ENCODE measurements around the gene FAM193B.

Gene FAM193B

DNA sequence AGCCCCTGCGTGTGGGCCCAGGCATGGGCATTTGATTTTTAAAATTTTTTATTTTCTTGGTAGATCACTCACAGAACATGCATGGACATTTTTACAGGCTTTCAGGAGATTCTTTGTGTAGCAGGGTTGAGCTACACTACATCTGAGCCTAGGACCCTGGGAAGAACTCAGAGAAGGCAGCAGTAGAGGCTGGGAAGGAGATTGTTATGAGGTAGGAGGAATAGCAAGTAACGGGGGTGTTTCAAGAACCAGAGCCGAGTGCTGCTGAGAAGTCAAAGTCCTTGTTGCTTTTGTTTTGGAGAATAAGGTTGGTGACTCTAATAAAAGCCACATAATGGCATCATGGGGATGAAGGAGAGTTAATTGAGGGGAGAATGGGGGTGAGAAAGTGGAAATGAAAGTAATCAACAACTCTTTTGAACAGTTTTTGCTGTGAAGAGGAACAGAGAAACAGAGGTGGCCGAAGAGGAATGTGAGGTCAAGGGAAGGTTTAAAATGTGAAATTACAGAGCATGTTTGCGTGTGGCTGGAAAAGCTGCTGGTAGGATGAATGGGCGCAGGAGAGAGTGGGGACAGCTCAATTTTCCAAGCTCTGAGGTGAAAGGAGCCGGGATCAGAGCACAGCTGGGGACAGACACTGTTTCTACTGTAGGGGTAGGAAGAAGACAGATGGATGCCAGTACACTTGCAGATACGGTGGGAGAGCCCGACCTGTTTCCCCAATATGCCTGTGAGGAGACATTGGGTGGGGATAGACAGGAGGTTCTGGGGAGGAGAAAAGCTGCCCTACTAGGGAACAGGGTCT, 52.3 kb downstream of the FAM193B start:
- H3K4ac ChIP-seq (ENCODE audit: low read depth, low read length), result no peak overlapping the region
- H3K56ac ChIP-seq (ENCODE audit: low read length), result no peak overlapping the region
- H4K5ac ChIP-seq (ENCODE audit: low read length), result no peak overlapping the region
- no peak overlapping the region for H2BK120ac ChIP-seq (ENCODE audit: low read depth, low read length)
- no peak overlapping the region for H2BK5ac ChIP-seq (ENCODE audit: low read length)
- no peak overlapping the region for H2BK15ac ChIP-seq (replicated peaks; ENCODE audit: low read depth)
- WGBS (ENCODE audit: extremely low coverage, insufficient coverage, low lambda C conversion rate), result no CpG with 5 or more reads among the region's 9 CpGs
- no peak overlapping the region for H3K4me3 ChIP-seq (ENCODE audit: low read length)
- H3K18ac ChIP-seq (ENCODE audit: low read length), result no peak overlapping the region
- H3K36me3 ChIP-seq (ENCODE audit: control insufficient read depth, insufficient read depth, low read length), result no peaks in the 10 kb centered on the region
- H3K4me1 ChIP-seq (ENCODE audit: control insufficient read depth, low read depth, low read length), result no peaks in the 10 kb centered on the region
- no peak for DNase-seq
- H3K4me2 ChIP-seq (ENCODE audit: low read length), result no peak overlapping the region
- H3K79me2 ChIP-seq (ENCODE audit: control insufficient read depth, insufficient read depth, low read length), result no peaks in the 10 kb centered on the region
- no peaks in the 10 kb centered on the region for H3K27me3 ChIP-seq (ENCODE audit: insufficient read depth, low read length, poor library complexity)
- no peaks in the 10 kb centered on the region for H3K79me1 ChIP-seq (ENCODE audit: low read length)
- H3K27ac ChIP-seq (ENCODE audit: low read depth, low read length), result no peak overlapping the region
- H3K9ac ChIP-seq (ENCODE audit: low read length), result no peak overlapping the region
- no peak overlapping the region for H2AK5ac ChIP-seq (ENCODE audit: low read length)
- no peak overlapping the region for H4K8ac ChIP-seq (ENCODE audit: low read depth, low read length)
- no peak overlapping the region for H3K23ac ChIP-seq (ENCODE audit: low read length)

DNA sequence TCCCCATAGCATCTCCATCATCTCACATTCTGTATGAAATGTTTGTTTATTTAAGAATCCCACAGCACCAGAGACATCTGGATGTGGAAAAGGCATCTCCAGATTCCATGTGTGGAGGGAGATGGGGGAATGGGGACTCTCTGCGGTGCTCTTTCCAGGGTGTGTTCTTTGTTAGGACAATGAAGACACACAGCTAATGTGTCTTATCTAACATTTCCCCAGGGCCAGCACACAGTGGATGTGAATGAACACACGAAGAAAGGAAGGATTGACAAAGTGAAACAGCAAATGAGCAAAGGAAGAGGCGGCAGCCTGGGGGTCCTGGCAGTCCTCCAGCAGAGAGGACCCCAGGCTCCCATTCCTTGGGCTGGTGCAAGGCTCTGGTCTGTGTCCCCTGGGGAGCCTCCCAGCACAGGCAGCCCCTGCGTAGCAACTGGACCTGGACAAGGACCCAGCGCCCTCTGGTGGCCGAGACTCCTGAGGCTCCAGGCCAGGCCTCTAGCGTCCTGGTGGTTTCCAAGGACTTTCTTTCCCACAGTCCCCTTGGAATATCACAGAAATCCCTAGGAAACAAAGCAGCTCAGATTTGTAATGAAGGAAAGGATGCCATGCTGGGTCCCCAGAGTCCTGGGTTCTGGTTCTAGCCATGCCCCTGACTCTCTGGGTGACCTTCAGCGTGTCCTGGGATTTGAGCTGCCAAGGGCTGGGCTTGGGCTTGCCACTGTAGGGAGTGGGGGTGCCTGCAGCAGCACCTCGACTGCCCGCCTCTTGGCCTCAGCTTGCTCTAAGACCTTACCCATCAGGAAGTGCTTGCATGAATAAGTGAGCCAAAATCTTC, 53.5 kb downstream of the FAM193B start:
- Histone ChIP-seq H3K79me1 (ENCODE audit: low read length) (no peaks in the 10 kb centered on the region), H4K8ac (ENCODE audit: low read depth, low read length) (no peak overlapping the region), H2BK15ac (replicated peaks; ENCODE audit: low read depth) (no peak overlapping the region), H3K4ac (ENCODE audit: low read depth, low read length) (no peak overlapping the region), H3K18ac (ENCODE audit: low read length) (no peak overlapping the region), H4K5ac (ENCODE audit: low read length) (no peak overlapping the region), H3K36me3 (ENCODE audit: control insufficient read depth, insufficient read depth, low read length) (no peaks in the 10 kb centered on the region), H3K9ac (ENCODE audit: low read length) (no peak overlapping the region), H2BK120ac (ENCODE audit: low read depth, low read length) (no peak overlapping the region), H3K23ac (ENCODE audit: low read length) (no peak overlapping the region), H3K79me2 (ENCODE audit: control insufficient read depth, insufficient read depth, low read length) (peaks cover 2% of the 10 kb centered on the region), H3K27ac (ENCODE audit: low read depth, low read length) (no peak overlapping the region), H3K27me3 (ENCODE audit: insufficient read depth, low read length, poor library complexity) (no peaks in the 10 kb centered on the region), H2AK5ac (ENCODE audit: low read length) (no peak overlapping the region), H3K4me3 (ENCODE audit: low read length) (no peak overlapping the region), H2BK5ac (ENCODE audit: low read length) (no peak overlapping the region), H3K56ac (ENCODE audit: low read length) (peak overlapping the region; percentile 28), H3K4me2 (ENCODE audit: low read length) (no peak overlapping the region), H3K4me1 (ENCODE audit: control insufficient read depth, low read depth, low read length) (peaks cover under 1% of the 10 kb centered on the region)
- DNase-seq, result peak; percentile 91
- WGBS (ENCODE audit: extremely low coverage, insufficient coverage, low lambda C conversion rate), result no CpG with 5 or more reads among the region's 10 CpGs

DNA sequence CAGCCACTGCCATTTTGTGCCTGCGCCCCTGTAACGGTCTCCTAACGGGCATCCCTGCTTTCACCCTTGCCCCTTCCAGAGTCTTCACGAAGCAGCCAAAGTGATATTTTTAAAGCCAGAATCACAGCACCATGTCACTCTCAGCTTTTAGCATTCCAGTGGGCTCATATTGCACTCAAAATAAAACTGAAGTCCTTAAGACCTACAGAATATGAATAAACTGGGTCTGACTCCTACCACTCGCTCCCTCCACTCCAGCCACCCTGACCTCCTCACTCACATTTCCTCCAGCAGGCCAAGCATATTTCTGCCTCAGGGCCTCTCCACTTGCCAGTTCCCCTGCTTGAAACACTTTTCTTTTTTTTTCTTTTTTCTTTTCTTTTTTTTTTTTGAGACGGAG, 54.5 kb downstream of the FAM193B start:
- Histone ChIP-seq H4K5ac (ENCODE audit: low read length) (no peak overlapping the region), H3K79me1 (ENCODE audit: low read length) (peaks cover 1% of the 10 kb centered on the region), H2AK5ac (ENCODE audit: low read length) (no peak overlapping the region), H3K4me2 (ENCODE audit: low read length) (no peak overlapping the region), H3K56ac (ENCODE audit: low read length) (no peak overlapping the region), H3K23ac (ENCODE audit: low read length) (no peak overlapping the region), H2BK15ac (replicated peaks; ENCODE audit: low read depth) (no peak overlapping the region), H3K27ac (ENCODE audit: low read depth, low read length) (no peak overlapping the region), H3K79me2 (ENCODE audit: control insufficient read depth, insufficient read depth, low read length) (peaks cover 2% of the 10 kb centered on the region), H3K36me3 (ENCODE audit: control insufficient read depth, insufficient read depth, low read length) (no peaks in the 10 kb centered on the region), H3K27me3 (ENCODE audit: insufficient read depth, low read length, poor library complexity) (no peaks in the 10 kb centered on the region), H4K8ac (ENCODE audit: low read depth, low read length) (no peak overlapping the region), H3K4ac (ENCODE audit: low read depth, low read length) (no peak overlapping the region), H3K9ac (ENCODE audit: low read length) (no peak overlapping the region), H2BK120ac (ENCODE audit: low read depth, low read length) (no peak overlapping the region), H2BK5ac (ENCODE audit: low read length) (no peak overlapping the region), H3K4me3 (ENCODE audit: low read length) (no peak overlapping the region), H3K4me1 (ENCODE audit: control insufficient read depth, low read depth, low read length) (peaks cover 8% of the 10 kb centered on the region), H3K18ac (ENCODE audit: low read length) (no peak overlapping the region)
- DNase-seq, result no peak
- WGBS (ENCODE audit: extremely low coverage, insufficient coverage, low lambda C conversion rate), result no CpG with 5 or more reads among the region's 6 CpGs

DNA sequence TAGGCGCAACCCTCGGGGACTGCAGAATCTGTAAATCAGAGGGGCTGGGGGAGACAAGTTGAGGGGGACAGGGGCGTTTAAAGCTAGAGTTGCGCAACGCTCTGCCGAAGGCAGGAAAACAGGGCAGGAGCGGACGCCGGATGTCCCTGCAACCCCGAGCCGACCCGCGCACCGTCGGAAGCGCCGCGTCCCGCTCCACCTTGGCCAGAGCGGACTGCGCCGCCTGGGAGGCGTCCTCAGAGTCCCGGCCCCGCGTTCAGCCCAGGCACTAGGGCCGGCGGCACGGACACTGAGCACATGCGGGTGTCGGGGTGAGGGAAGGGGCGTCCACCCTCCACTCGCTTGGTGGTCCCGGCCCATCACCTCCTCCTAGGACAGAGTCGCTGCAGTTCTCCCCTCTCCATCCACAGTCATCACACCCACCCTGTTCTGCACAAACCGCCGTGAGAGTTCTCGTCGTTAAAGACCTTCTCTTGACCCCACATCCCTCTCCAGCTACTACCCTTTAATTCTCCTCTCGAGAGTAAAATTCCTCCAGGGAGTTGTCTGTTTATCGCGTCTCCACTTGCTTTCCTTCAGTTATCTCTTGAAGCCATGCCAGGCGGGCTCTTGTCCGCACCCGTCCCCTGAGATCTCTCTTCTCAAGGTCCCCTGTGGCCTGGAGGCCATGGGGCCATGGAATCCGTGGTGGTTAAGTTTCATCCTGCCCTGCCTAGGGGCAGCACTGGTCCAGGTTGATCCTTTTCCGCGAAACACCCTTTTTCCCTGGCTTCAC, 56.2 kb downstream of the FAM193B start:
- Histone ChIP-seq H3K27ac (ENCODE audit: low read depth, low read length) (no peak overlapping the region), H2BK15ac (replicated peaks; ENCODE audit: low read depth) (no peak overlapping the region), H3K56ac (ENCODE audit: low read length) (peak overlapping the region; percentile 82), H3K4me1 (ENCODE audit: control insufficient read depth, low read depth, low read length) (peaks cover 11% of the 10 kb centered on the region), H4K8ac (ENCODE audit: low read depth, low read length) (no peak overlapping the region), H3K27me3 (ENCODE audit: insufficient read depth, low read length, poor library complexity) (no peaks in the 10 kb centered on the region), H3K9ac (ENCODE audit: low read length) (peak overlapping the region; percentile 75), H2BK120ac (ENCODE audit: low read depth, low read length) (no peak overlapping the region), H3K23ac (ENCODE audit: low read length) (peak overlapping the region; percentile 76), H2AK5ac (ENCODE audit: low read length) (no peak overlapping the region), H3K79me1 (ENCODE audit: low read length) (peaks cover 2% of the 10 kb centered on the region), H3K18ac (ENCODE audit: low read length) (no peak overlapping the region), H2BK5ac (ENCODE audit: low read length) (no peak overlapping the region), H3K4me3 (ENCODE audit: low read length) (peak overlapping the region; percentile 18), H4K5ac (ENCODE audit: low read length) (no peak overlapping the region), H3K4me2 (ENCODE audit: low read length) (peak overlapping the region; percentile 47), H3K36me3 (ENCODE audit: control insufficient read depth, insufficient read depth, low read length) (no peaks in the 10 kb centered on the region), H3K4ac (ENCODE audit: low read depth, low read length) (no peak overlapping the region), H3K79me2 (ENCODE audit: control insufficient read depth, insufficient read depth, low read length) (peaks cover 2% of the 10 kb centered on the region)
- no CpG with 5 or more reads among the region's 48 CpGs for WGBS (ENCODE audit: extremely low coverage, insufficient coverage, low lambda C conversion rate)
- no peak for DNase-seq

DNA sequence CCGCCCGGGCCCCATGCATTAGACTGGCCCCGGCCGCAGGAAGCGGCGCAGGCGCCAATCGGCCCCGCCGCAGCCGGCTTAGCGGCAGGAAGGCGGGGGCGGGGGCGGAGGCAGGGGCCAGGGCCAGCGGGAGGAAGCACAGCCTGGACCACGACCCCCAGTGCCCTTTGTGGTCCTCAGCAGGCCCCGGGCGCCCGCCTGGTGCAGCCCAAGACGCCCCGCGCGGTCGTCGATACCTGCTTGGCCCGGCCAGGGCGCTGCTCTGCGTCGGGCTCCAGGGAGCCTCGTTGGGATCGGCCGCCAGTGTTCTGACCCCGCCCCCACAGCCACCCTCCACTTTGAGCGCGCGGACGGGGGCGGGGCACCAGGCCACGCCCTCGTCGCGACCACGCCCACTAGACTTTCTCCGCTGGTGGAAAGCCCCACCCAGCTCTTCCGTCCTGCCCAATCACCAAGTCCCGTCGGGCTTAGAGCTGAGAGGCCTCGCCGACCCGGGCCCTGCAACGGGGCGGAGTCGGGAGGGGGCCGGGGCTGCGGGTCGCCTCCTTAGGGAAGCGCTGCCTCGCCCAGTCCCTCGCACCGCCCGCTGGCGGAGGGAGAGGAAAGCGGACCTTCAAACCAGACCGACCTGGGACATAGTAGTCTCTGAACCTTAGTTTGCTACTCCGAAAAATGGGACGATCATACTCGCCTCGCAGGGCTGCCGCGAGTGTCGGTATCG, 56.9 kb downstream of the FAM193B start, which contains the start of gene PDLIM7:
Gene PDLIM7, minus strand, starts transcription at position 313 of the 721 bp plus-strand sequence. CDS start 1,092 bp downstream, outside the sequence.
- H3K56ac ChIP-seq (ENCODE audit: low read length), result peak within 1 kb of the TSS; percentile 99
- peak within 1 kb of the TSS; percentile 79 for H3K4me2 ChIP-seq (ENCODE audit: low read length)
- peak within 1 kb of the TSS; percentile 85 for H3K4ac ChIP-seq (ENCODE audit: low read depth, low read length)
- peak within 1 kb of the TSS; percentile 76 for H3K23ac ChIP-seq (ENCODE audit: low read length)
- H2BK15ac ChIP-seq (replicated peaks; ENCODE audit: low read depth), result no peak within 1 kb of the TSS
- H3K27ac ChIP-seq (ENCODE audit: low read depth, low read length), result peak within 1 kb of the TSS; percentile 95
- H3K79me1 ChIP-seq (ENCODE audit: low read length), result peaks cover 2% of the 10 kb centered on the region
- peak within 1 kb of the TSS; percentile 98 for H2BK5ac ChIP-seq (ENCODE audit: low read length)
- H4K8ac ChIP-seq (ENCODE audit: low read depth, low read length), result peak within 1 kb of the TSS; percentile 44
- H4K5ac ChIP-seq (ENCODE audit: low read length), result no peak within 1 kb of the TSS
- peak; percentile 99 for DNase-seq
- H3K27me3 ChIP-seq (ENCODE audit: insufficient read depth, low read length, poor library complexity), result no peaks in the 10 kb centered on the region
- peak within 1 kb of the TSS; percentile 97 for H3K9ac ChIP-seq (ENCODE audit: low read length)
- peak within 1 kb of the TSS; percentile 24 for H2BK120ac ChIP-seq (ENCODE audit: low read depth, low read length)
- H3K36me3 ChIP-seq (ENCODE audit: control insufficient read depth, insufficient read depth, low read length), result no peaks in the 10 kb centered on the region
- peak within 1 kb of the TSS; percentile 64 for H2AK5ac ChIP-seq (ENCODE audit: low read length)
- H3K4me1 ChIP-seq (ENCODE audit: control insufficient read depth, low read depth, low read length), result peaks cover 11% of the 10 kb centered on the region
- peak within 1 kb of the TSS; percentile 94 for H3K18ac ChIP-seq (ENCODE audit: low read length)
- H3K79me2 ChIP-seq (ENCODE audit: control insufficient read depth, insufficient read depth, low read length), result peaks cover 2% of the 10 kb centered on the region
- peak within 1 kb of the TSS; percentile 63 for H3K4me3 ChIP-seq (ENCODE audit: low read length)
- WGBS (ENCODE audit: extremely low coverage, insufficient coverage, low lambda C conversion rate), result no CpG with 5 or more reads among the region's 73 CpGs

Data from mesendoderm (in vitro differentiated cells).